GM18858 (cell line): Measurements from ENCODE around the gene SOX5.
"Not testable (repeated sequence)": the region's sequence is repeated elsewhere in the genome, so short reads cannot be mapped to it uniquely, and the experiment has no call there.

Experiments used
- ATAC-seq: cut with Tn5 transposase; IDR thresholded peaks from one replicate; pipeline ENCODE4 v1.9.1; 2021; ENCODE audit not compliant: unreplicated experiment

Gene SOX5

DNA sequence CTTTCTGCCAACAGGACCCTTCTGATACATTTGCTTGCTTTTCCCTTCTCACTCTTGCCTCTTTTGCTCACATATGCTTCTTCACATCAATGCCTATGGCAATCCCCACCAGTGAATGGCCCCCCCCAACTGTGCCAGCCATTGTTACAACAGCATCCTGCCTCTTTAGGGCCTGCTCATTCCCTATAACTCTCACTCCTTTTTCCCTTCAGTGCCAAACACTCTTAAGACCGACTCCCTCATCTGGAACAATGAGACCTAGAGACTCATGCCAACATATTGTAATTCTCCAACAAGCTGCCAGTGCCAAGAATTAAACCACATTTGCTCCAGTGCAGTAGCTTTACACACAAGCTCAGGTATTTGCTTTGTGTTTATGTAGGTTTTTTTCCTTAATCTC, 189.0 kb downstream of the SOX5 start:
- ATAC-seq: no peak

DNA sequence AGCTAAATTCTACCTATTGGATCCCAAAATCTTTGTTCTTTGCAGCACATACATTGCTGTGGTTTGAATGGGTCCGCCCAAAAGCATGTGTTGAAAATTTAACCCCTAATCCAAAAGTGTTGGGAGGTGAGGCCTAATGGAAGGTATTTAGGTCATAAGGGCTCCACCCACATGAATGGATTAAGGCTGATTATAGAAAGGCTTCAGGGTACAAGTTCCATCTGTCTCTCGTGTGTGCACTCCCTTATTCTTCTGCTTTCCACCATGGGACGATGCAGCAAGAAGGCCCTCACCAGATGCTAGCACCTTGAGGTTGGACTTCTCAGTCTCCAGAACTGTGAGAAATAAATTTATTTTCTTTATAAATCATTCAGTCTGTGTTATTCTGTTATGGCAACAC, 190.9 kb downstream of the SOX5 start:
- ATAC-seq: no peak

GRCh38 chr12:23757541-23757962, 191.9 kb downstream of the SOX5 start:
- ATAC-seq: no peak

GRCh38 chr12:23756416-23756815, 193.1 kb downstream of the SOX5 start:
- ATAC-seq: no peak

GRCh38 chr12:23753628-23754365, 195.7 kb downstream of the SOX5 start:
- no peak for ATAC-seq

GRCh38 chr12:23752245-23752644, 197.2 kb downstream of the SOX5 start:
- ATAC-seq: no peak

- no peak for ATAC-seq
Measured at GRCh38 chr12:23751641-23752040, 197.8 kb downstream of the SOX5 start.

DNA sequence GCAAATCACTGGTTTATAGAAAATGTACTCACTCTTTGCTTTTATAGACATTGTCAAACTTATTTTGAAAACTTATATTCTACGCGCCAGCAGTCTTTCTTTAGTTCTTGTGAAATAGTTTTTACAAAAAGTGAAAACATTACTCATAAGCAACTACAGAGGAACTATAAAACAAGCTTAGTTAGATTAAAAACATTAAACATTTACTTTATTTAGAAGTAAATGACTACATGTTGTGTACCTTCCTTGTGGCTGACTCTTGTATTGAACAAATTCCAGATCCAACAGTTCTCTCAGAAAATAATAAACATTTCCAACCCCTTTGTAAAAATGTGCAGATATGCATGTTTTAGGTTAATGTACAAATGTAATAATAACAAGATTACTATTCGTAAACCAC, 198.5 kb downstream of the SOX5 start:
- ATAC-seq: no peak

- no peak for ATAC-seq
Measured at GRCh38 chr12:23744696-23745095, 204.8 kb downstream of the SOX5 start.

DNA sequence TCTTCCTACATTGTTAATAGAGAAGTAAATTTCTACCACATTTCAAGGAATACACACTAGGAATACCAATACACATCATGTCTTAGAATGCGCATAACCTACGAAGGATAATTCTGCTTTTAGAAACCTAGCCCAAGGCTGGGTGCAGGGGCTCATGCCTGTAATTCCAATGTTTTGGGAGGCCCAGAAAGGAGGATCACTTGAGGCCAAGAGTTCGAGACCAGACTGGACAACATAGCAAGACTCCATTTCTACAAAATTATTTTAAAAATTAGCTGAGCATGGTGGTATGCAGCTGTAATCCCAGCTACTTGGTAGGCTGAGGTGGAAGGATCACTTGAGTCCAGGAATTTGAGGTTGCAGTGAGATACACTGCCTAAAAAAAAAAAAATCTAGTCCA, 206.9 kb downstream of the SOX5 start:
- ATAC-seq: no peak

DNA sequence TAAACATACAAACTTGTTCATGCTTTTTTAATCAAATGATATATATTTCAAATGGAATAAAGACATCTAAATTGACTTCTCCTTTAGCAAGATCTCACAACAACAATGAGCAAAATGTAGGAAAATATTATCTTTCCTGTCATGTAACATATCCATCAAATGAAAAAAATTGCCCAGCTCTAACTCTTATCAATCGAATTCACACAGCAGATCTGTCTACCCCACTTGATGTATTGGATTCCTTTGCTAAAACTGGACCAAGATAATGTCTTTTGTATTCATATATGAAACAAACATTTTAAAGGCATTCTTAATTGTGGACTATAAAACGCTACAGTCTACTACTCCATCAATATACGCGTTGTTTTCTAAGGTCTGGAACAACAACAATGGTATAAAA, 218.0 kb downstream of the SOX5 start:
- ATAC-seq: no peak

GRCh38 chr12:23731035-23731434, 218.4 kb downstream of the SOX5 start:
- no peak for ATAC-seq

DNA sequence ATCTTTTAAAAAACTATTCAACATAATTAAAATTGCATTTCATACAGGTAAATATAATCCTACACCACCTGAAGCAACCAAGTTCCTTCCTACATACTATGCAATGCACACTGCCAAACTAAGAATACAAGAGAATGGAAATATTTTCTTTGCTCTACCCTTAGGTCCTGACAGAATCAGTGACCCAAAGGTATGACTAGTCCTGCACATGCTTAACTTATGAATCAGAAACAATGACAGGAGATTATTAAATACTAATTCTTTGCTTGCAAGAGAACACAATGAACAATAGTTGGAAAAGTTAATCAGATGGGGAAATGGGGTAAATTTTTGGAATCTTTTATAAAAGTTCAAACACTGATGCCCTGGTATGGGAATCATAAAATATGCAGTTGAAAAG, 220.1 kb downstream of the SOX5 start:
- no peak for ATAC-seq

DNA sequence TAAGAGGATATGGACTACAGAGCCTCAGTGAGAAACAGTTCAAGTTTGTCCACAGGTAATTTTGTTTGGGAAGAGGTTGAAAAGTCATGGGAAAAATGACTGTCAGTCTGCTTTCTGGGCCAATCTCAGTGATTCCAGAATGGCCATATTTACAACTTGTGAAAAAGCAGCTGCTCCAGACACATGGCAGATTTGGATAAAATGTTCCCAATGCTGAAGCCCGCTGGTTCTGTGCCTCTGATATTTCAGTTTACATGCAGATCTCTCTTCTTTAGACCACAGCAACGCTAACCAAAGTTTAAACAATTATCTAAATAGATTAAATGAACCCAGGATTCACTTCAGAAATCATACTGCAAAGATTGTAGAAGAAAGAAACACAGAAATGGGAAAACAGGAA, 222.8 kb downstream of the SOX5 start:
- no peak for ATAC-seq

DNA sequence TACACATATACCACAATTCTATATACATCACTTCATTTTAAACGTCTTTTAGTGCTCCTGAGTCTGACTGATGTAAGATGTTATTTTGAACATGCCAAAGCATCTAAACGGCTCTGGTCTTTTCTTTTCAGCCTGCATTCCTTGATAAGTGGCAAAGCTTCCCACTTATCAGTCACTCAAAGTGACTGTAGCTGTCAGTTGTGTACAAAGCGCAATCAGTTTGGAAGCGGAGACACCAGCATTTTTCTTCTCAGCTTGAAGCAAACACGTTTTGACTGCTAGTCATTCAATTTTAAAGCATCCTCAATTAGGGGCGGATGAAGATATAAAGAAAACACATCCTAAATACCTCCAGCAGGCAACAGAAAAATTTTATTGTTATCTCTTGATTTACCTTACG, 226.8 kb downstream of the SOX5 start:
- ATAC-seq: no peak

DNA sequence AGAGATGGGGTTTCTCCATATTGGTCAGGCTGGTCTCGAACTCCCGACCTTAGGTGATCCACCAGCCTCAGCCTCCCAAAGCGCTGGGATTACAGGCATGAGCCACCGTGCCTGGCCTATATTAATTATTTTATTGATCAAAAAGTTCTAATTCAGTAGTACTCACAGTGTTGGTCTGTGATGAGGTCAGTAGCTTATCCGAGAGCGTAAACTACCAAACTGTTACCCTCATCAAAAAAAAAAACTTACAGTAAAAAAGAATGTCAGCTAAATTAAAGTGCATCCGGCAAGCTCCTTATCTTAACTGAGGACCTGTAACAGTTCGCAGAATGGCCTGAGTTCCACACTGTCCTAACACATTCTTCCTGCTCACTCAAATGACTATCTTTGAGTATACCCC, 228.2 kb downstream of the SOX5 start:
- no peak for ATAC-seq

GRCh38 chr12:23719493-23719892, 230.0 kb downstream of the SOX5 start:
- no peak for ATAC-seq

DNA sequence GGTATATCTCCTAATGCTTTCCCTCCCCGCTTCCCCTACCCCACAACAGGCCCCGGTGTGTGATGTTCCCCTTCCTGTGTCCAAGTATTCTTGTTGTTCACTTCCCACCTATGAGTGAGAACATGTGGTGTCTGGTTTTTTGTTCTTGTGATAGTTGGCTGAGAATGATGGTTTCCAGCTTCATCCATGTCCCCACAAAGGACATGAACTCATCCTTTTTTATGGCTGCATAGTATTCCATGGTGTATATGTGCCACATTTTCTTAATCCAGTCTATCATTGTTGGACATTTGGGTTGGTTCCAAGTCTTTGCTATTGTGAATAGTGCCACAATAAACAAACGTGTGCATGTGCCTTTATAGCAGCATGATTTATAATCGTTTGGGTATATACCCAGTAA, 239.1 kb downstream of the SOX5 start:
- ATAC-seq: not testable (repeated sequence)

DNA sequence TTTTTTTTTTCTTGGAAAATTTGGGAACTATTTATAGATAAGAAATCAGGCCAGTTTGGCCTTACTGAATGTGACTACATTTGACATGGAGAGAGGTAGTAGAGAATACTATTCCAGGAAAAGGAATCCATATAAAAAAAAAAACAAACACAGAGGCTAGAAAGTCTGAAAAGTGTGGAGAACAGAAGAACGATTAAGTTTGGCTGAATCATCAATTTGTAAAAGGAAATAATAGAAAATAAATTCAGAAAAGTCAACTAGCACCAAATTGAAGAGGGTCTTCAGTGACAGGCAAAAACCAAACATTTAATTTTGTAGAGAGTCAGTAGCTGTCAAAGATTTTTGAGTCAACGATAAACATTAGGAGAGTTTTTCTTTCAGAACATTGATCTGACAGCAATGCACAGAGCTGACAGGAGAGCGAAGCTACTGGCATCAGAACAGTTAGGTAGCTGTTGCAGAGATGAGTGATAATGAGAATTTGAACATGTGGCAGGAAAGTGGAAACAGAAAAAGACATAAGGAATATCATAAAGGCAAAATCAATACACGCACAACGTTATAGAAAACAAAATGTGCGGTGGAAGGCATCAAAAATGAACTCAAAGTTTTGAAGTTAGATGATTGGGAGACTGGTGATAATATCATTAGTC, 241.2 kb downstream of the SOX5 start:
- ATAC-seq: no peak

DNA sequence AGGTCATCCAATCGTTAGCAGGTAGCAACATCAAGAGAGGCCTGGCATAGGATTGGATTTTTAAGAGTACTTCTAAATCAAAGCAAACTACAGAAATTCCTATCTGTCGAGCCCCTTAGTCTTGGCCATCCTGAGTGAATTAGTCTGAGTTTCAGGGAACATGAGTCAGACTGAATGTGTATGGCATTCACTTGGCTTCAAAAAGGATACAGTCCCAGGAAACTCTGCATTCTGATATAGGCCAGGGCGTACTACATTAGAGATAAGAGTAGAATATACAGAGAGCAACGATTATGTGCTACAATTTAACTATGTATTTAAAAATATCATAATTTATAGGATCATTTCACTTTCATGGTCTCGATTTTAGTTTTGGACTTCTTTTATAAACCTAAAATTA, 242.2 kb downstream of the SOX5 start:
- ATAC-seq: no peak

GRCh38 chr12:23704992-23705943, 244.2 kb downstream of the SOX5 start:
- ATAC-seq: no peak

GRCh38 chr12:23703051-23703450, 246.4 kb downstream of the SOX5 start:
- ATAC-seq: no peak
